GM06990 (cell line): ENCODE results near the gene C4orf50.

Experiments used
- DNase-seq: peaks from one replicate; pipeline ENCODE4 v3.0.0-alpha.2; 2011; ENCODE audit not compliant: insufficient read length; ENCODE audit errors: extremely low read depth
- H3K27me3 ChIP-seq: replicated peaks from 2 replicates; pipeline ENCODE4 v1.6.0; 2011; ENCODE audit warnings: low read length; ENCODE audit not compliant: control insufficient read depth, insufficient read depth
- H3K36me3 ChIP-seq: 2 replicates; pipeline ENCODE4 v1.5.1; 2011; ENCODE audit warnings: low read length; ENCODE audit not compliant: control insufficient read depth, insufficient read depth
- H3K4me3 ChIP-seq: replicated peaks from 2 replicates; pipeline ENCODE4 v1.5.1; 2011; ENCODE audit warnings: low read depth, mild to moderate bottlenecking, control low read depth, low read length
- TF ChIP-seq, protein P1 (sequence below): IDR thresholded peaks from 2 replicates; pipeline ENCODE4 v1.5.1; 2011; ENCODE audit warnings: low read length, control low read depth, mild to moderate bottlenecking, inconsistent platforms; ENCODE audit not compliant: insufficient read depth, poor library complexity, severe bottlenecking

The C4orf50 gene

DNA sequence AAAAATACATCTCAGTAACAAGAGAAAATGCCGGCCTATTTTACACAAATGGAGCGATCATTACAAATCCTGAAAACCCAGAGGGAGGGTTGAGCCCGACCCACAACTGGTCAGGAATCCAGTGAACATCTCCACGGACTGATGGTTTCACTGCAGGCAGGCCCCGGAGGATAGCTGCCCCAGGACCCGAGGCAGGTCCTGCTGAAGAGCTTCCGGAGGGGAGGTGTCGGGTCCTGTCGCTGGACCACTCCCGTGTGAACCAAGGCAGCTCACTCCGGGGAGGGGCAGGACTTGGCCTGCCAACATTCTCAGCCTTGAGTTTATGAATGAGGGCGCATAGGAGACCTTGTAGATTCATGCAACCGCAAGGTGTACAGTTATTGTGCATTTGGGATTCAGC lies 120.6 kb downstream of the C4orf50 start:
- no peak for DNase-seq
- TF ChIP-seq, protein P1, sequence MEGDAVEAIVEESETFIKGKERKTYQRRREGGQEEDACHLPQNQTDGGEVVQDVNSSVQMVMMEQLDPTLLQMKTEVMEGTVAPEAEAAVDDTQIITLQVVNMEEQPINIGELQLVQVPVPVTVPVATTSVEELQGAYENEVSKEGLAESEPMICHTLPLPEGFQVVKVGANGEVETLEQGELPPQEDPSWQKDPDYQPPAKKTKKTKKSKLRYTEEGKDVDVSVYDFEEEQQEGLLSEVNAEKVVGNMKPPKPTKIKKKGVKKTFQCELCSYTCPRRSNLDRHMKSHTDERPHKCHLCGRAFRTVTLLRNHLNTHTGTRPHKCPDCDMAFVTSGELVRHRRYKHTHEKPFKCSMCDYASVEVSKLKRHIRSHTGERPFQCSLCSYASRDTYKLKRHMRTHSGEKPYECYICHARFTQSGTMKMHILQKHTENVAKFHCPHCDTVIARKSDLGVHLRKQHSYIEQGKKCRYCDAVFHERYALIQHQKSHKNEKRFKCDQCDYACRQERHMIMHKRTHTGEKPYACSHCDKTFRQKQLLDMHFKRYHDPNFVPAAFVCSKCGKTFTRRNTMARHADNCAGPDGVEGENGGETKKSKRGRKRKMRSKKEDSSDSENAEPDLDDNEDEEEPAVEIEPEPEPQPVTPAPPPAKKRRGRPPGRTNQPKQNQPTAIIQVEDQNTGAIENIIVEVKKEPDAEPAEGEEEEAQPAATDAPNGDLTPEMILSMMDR: no peak
- Histone ChIP-seq H3K36me3 (no peaks in the 10 kb centered on the region), H3K27me3 (peaks cover 1% of the 10 kb centered on the region; the same call in 1 of the 2 replicates), H3K4me3 (no peak overlapping the region)

DNA sequence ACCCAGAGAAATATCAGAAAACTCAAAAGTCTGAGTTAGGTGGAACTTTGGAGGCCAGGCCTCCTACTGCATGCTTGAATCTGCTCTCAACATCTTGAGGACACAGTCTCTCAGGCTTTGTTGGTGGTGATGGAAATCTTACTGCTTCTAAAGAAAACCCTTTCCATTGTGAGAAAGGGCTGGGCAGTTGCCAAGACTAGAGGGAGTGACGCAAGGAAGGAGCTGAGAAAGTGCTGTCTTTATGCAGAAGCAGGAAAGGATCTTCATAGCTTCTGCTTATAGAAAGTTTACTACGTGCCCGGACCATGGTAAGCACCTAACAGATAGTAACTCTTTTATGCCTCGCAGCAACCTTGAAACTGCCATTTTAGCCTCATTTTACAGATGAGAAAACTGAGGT lies 122.9 kb downstream of the C4orf50 start:
- TF ChIP-seq, protein P1: no peak
- DNase-seq: no peak
- peaks cover 1% of the 10 kb centered on the region; the same call in 1 of the 2 replicates for H3K27me3 ChIP-seq

DNA sequence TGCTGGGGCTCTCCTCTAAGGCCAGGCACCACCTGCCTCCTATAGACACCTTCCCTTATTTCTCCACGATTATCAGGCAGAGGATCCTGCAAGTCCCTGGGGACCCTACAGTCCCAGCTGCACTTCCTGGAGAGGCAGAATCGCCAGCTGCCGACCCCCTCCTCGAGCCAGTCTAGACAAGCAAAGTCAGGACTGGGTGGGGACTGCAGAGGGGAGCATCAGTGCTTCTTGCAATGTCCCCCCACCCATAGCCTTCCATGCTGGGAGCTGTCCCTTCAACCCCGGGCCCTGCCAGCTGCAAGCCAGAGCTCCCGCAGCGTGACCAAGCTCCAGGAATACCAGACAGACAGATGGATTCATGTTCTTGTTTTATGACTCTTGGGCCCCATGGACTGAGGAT lies 124.0 kb downstream of the C4orf50 start:
- DNase-seq: no peak
- Histone ChIP-seq H3K27me3 (peaks cover 1% of the 10 kb centered on the region; the same call in 1 of the 2 replicates), H3K36me3 (no peaks in the 10 kb centered on the region), H3K4me3 (no peak overlapping the region)
- TF ChIP-seq, protein P1: no peak

More for the DNA sequence above, 122.9 kb downstream of the C4orf50 start:
- Histone ChIP-seq H3K36me3 (no peaks in the 10 kb centered on the region), H3K4me3 (no peak overlapping the region)

DNA sequence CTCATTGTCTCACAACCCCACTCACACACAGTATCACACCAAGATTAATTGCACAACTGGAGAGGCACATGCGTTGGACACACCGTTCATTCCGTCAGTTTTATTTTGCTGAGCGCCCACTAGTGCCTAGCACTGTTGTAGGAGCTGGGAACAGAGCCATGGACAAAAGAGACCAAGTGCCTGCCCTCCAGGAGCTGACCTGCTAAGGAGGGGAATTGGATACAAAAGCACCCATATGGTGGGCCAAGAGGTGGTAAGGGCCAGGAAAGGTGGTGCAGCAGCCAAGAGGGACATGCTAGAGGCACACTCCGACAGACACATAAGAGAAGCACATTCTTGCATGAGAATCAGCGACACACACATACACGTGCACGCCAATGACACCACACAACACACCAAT lies 124.6 kb downstream of the C4orf50 start:
- Histone ChIP-seq H3K27me3 (peaks cover 1% of the 10 kb centered on the region; the same call in 1 of the 2 replicates), H3K4me3 (no peak overlapping the region), H3K36me3 (no peaks in the 10 kb centered on the region)
- DNase-seq: no peak
- TF ChIP-seq, protein P1: no peak

DNA sequence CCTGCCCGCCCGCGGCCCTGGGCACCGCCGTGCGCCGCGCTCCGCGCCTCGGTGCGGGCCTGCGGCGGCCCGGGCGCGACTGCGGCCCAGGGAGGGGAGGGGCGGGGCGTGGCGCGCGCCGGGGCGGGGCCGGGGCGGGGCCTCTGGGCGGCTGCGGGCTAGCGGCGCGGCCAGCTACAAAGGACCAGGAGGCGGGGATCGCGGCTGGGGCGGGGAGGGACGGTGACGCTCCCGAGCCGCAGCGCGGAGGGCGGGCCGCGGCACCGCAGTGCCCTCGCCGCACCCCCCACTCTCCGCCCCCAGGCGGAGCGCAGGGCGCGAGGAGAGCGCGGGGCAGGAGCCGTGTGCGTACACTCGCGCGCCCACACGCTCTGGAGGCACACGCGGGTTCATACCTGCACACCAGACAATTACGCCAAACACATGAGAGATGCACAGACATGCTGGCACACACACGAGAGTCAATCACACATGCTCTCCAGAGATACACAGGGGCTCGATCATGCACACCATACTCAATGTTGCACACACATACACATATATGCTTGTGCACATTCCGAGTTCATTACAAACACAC lies 125.1 kb downstream of the C4orf50 start, which contains the start of gene CRMP1:
TSS of gene CRMP1 (minus strand) at position 83 of the 577 bp plus-strand sequence. CDS start 117 bp downstream, outside the sequence.
- H3K36me3 ChIP-seq: no peaks in the 10 kb centered on the region
- H3K4me3 ChIP-seq: no peak within 1 kb of the TSS
- TF ChIP-seq, protein P1: no peak
- H3K27me3 ChIP-seq: peaks cover 1% of the 10 kb centered on the region; the same call in 1 of the 2 replicates
- no peak for DNase-seq
